Neural cell (in vitro differentiated cells): ENCODE results near the gene SCARB2. TPM values are rescaled to one million over a fixed set of nuclear protein-coding genes. Genes with fewer than 3 reads are reported as not detected.

ENCODE experiments used
- H2AFZ ChIP-seq: fragments of 200-600, 300-800 bp; sonication (generic), shearing (Covaris generic); 2 replicates; pipeline ENCODE4 v1.6.0; 2014; ENCODE audit warnings: low read depth, mild to moderate bottlenecking, antibody characterized with exemption, low read length, moderate library complexity
- H3F3A ChIP-seq: fragments of 200-600 bp; shearing (Covaris generic); 2 replicates; pipeline ENCODE4 v1.6.1; 2016; ENCODE audit warnings: mild to moderate bottlenecking, moderate library complexity, mixed read lengths, antibody characterized with exemption, low read length; ENCODE audit not compliant: insufficient read depth, poor library complexity, severe bottlenecking
- H3K27ac ChIP-seq: fragments of 200-600, 300-800 bp; sonication (generic), shearing (Covaris generic); 2 replicates; pipeline ENCODE4 v1.5.1; 2014; ENCODE audit warnings: mild to moderate bottlenecking, low read length, moderate library complexity
- H3K27me3 ChIP-seq: fragments of 300-800, 200-600 bp; sonication (generic), shearing (Covaris generic); 2 replicates; pipeline ENCODE4 v1.6.0; 2014; ENCODE audit warnings: mild to moderate bottlenecking, low read depth, low read length, moderate library complexity; ENCODE audit not compliant: insufficient read depth
- H3K36me3 ChIP-seq: fragments of 300-800, 200-600 bp; sonication (generic), shearing (Covaris generic); 2 replicates; pipeline ENCODE4 v1.5.1; 2014; ENCODE audit warnings: mild to moderate bottlenecking, antibody characterized with exemption, low read length, moderate library complexity; ENCODE audit not compliant: insufficient read depth
- H3K4me2 ChIP-seq: fragments of 300-800, 200-600 bp; sonication (generic), shearing (Covaris generic); 2 replicates; pipeline ENCODE4 v1.6.0; 2014; ENCODE audit warnings: mild to moderate bottlenecking, low read length
- H3K4me3 ChIP-seq: fragments of 300-800, 200-600 bp; sonication (generic), shearing (Covaris generic); 2 replicates; pipeline ENCODE4 v1.5.1; 2014; ENCODE audit warnings: mild to moderate bottlenecking, low read length, moderate library complexity
- H3K79me2 ChIP-seq: fragments of 200-600 bp; shearing (Covaris generic); replicated peaks from 2 replicates; pipeline ENCODE4 v1.6.0; 2014; ENCODE audit warnings: mild to moderate bottlenecking, low read length, moderate library complexity; ENCODE audit not compliant: insufficient read depth
- H3K9ac ChIP-seq: fragments of 300-800, 200-600 bp; sonication (generic), shearing (Covaris generic); 2 replicates; pipeline ENCODE4 v1.6.1; 2016; ENCODE audit warnings: mild to moderate bottlenecking, low read length, mixed read lengths
- H3K9me2 ChIP-seq: fragments of 200-600 bp; shearing (Covaris generic); 2 replicates; pipeline ENCODE4 v1.6.1; 2016; ENCODE audit warnings: mild to moderate bottlenecking, low read length, mixed read lengths; ENCODE audit not compliant: insufficient read depth
- H3K9me3 ChIP-seq: fragments of 200-600, 300-800 bp; sonication (generic), shearing (Covaris generic); 2 replicates; pipeline ENCODE4 v1.6.1; 2016; ENCODE audit warnings: mild to moderate bottlenecking, mixed run types, low read length, moderate library complexity, mixed read lengths
- H4K20me1 ChIP-seq: fragments of 200-600 bp; shearing (Covaris generic); 2 replicates; pipeline ENCODE4 v1.6.1; 2016; ENCODE audit warnings: mild to moderate bottlenecking, mixed run types; ENCODE audit not compliant: insufficient read depth
- CTCF ChIP-seq: fragments of 450-650 bp; IDR thresholded peaks from 2 replicates; pipeline ENCODE4 v1.5.1; 2014; ENCODE audit warnings: antibody characterized with exemption, mild to moderate bottlenecking, moderate library complexity; ENCODE audit not compliant: poor library complexity, severe bottlenecking
- EP300 ChIP-seq: fragments of 450-650 bp; conservative IDR thresholded peaks from 2 replicates; pipeline ENCODE4 v1.6.1; 2014; ENCODE audit warnings: antibody characterized with exemption, mild to moderate bottlenecking, moderate library complexity; ENCODE audit not compliant: poor library complexity, severe bottlenecking
- EZH2 ChIP-seq: fragments of 200-600, 300-800 bp; shearing (Covaris generic), sonication (generic); IDR thresholded peaks from 2 replicates; pipeline ENCODE4 v1.6.1; 2014; ENCODE audit warnings: antibody characterized with exemption, low read length, borderline replicate concordance, mild to moderate bottlenecking; ENCODE audit not compliant: insufficient read depth, poor library complexity, severe bottlenecking
- MXI1 ChIP-seq: fragments of 450-650 bp; conservative IDR thresholded peaks from 2 replicates; pipeline ENCODE4 v1.6.1; 2014; ENCODE audit warnings: antibody characterized with exemption, mild to moderate bottlenecking; ENCODE audit not compliant: poor library complexity, severe bottlenecking
- POLR2AphosphoS5 ChIP-seq: IDR thresholded peaks from 2 replicates; pipeline ENCODE4 v1.6.1; 2012
- RAD21 ChIP-seq: fragments of 450-650 bp; conservative IDR thresholded peaks from 2 replicates; pipeline ENCODE4 v1.6.1; 2014; ENCODE audit warnings: antibody characterized with exemption, mild to moderate bottlenecking, moderate library complexity
- SMC3 ChIP-seq: fragments of 450-650 bp; conservative IDR thresholded peaks from 2 replicates; pipeline ENCODE4 v1.6.1; 2014; ENCODE audit warnings: antibody characterized with exemption, mild to moderate bottlenecking, moderate library complexity; ENCODE audit not compliant: poor library complexity
- TAF1 ChIP-seq: IDR thresholded peaks from 2 replicates; pipeline ENCODE4 v1.6.1; 2012; ENCODE audit warnings: low read depth
- polyA plus RNA-seq: library from polyadenylated mRNA; depleted of rRNA; stranded (reverse); fragments of >200 nt; gene quantifications from 2 replicates; pipeline ENCODE4 v1.2.3, GENCODE V29; 2014
- TF ChIP-seq, protein P1 (sequence below): IDR thresholded peaks from 2 replicates; pipeline ENCODE4 v1.6.1; 2012; ENCODE audit warnings: borderline replicate concordance

Gene SCARB2
- polyA plus RNA-seq, 1 donor from 2014 or later = 256 TPM

- no peak overlapping the region for H3K4me3 ChIP-seq
- no peaks in the 10 kb centered on the region for H4K20me1 ChIP-seq
- no peak overlapping the region for H3K4me2 ChIP-seq
- no peak overlapping the region for H3K9ac ChIP-seq
- no peaks in the 10 kb centered on the region for H3K9me2 ChIP-seq
- H3K79me2 ChIP-seq = peaks cover 15% of the 10 kb centered on the region
- H3F3A ChIP-seq = no peaks in the 10 kb centered on the region
- no peak overlapping the region for H3K27ac ChIP-seq
- no peak overlapping the region for H2AFZ ChIP-seq
- TF ChIP-seq EP300 (no peak), SMC3 (no peak), CTCF (no peak), EZH2 (no peak), TAF1 (no peak), MXI1 (no peak), RAD21 (no peak), POLR2AphosphoS5 (no peak)
- TF ChIP-seq, protein P1, sequence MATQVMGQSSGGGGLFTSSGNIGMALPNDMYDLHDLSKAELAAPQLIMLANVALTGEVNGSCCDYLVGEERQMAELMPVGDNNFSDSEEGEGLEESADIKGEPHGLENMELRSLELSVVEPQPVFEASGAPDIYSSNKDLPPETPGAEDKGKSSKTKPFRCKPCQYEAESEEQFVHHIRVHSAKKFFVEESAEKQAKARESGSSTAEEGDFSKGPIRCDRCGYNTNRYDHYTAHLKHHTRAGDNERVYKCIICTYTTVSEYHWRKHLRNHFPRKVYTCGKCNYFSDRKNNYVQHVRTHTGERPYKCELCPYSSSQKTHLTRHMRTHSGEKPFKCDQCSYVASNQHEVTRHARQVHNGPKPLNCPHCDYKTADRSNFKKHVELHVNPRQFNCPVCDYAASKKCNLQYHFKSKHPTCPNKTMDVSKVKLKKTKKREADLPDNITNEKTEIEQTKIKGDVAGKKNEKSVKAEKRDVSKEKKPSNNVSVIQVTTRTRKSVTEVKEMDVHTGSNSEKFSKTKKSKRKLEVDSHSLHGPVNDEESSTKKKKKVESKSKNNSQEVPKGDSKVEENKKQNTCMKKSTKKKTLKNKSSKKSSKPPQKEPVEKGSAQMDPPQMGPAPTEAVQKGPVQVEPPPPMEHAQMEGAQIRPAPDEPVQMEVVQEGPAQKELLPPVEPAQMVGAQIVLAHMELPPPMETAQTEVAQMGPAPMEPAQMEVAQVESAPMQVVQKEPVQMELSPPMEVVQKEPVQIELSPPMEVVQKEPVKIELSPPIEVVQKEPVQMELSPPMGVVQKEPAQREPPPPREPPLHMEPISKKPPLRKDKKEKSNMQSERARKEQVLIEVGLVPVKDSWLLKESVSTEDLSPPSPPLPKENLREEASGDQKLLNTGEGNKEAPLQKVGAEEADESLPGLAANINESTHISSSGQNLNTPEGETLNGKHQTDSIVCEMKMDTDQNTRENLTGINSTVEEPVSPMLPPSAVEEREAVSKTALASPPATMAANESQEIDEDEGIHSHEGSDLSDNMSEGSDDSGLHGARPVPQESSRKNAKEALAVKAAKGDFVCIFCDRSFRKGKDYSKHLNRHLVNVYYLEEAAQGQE = no peak
- no peaks in the 10 kb centered on the region for H3K9me3 ChIP-seq
- no peaks in the 10 kb centered on the region for H3K27me3 ChIP-seq
- H3K36me3 ChIP-seq = no peaks in the 10 kb centered on the region
Observed at GRCh38 chr4:76187152-76187551, 26.5 kb downstream of the SCARB2 start.

- Histone ChIP-seq H3K79me2 (peaks cover 10% of the 10 kb centered on the region), H3K9me2 (no peaks in the 10 kb centered on the region), H3K9ac (no peak overlapping the region), H2AFZ (no peak overlapping the region), H3K4me3 (no peak overlapping the region), H4K20me1 (no peaks in the 10 kb centered on the region), H3K36me3 (peaks cover 4% of the 10 kb centered on the region), H3F3A (no peaks in the 10 kb centered on the region), H3K9me3 (no peaks in the 10 kb centered on the region), H3K27me3 (no peaks in the 10 kb centered on the region), H3K4me2 (no peak overlapping the region), H3K27ac (no peak overlapping the region)
- TF ChIP-seq POLR2AphosphoS5 (no peak), TAF1 (no peak), CTCF (no peak), RAD21 (no peak), SMC3 (no peak), MXI1 (no peak), EZH2 (no peak), EP300 (no peak)
- TF ChIP-seq, protein P1 = no peak
Observed at GRCh38 chr4:76182463-76182862, 31.2 kb downstream of the SCARB2 start.
